Measurements from ENCODE around the gene TMEM126A.

TMEM126A gene

DNA sequence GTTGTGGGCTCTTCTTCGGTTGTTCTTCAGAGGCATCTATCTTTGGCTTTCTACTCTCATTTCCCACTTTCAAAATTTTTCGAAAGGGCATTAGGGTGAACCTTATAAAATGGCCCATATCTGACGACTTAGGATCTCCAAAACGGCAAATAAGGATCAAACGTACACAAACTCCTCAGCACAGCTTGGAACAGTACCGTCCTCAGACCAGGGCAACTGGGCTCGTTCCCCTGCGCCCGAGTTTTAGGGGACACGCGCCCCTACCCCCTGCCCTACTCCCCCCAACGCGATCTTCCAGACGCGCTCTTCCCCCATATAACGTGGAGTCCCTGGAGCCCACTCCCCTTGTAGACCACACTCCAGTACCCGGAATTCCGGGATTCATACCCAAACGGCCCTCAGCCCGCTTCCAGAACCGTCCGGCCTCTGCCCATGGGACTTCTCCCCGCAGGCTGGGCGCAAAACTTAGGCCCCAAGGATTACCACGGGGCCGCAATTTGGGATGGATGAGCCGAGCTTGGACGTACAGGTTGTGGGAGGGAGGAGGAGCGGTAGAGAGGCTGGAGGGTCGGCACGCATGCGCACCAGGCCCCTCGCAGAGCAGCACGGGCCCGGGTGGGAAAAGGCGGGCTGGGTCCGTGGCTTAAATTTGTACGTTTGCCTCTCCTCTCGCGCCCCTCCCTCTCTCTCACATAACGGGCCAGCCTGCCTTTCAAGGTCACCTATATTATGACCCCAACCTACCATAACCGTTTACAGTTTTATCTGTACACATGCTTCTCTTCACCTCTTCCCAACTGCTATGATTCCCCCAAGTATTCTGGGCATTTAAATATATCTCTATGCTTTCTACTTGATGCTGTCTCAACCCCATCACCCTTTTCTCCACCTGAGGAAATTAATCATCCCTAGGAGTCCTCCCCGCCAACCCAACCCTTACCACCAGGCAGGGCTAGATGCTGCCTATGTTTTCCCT is 34.9 kb downstream of the TMEM126A start:
- H3K4me3 ChIP-seq (ENCODE audit: low read depth, low read length), result peak overlapping the region; percentile 71
- DNase-seq (ENCODE audit: low read depth), result no peak
- TF ChIP-seq, protein P1, sequence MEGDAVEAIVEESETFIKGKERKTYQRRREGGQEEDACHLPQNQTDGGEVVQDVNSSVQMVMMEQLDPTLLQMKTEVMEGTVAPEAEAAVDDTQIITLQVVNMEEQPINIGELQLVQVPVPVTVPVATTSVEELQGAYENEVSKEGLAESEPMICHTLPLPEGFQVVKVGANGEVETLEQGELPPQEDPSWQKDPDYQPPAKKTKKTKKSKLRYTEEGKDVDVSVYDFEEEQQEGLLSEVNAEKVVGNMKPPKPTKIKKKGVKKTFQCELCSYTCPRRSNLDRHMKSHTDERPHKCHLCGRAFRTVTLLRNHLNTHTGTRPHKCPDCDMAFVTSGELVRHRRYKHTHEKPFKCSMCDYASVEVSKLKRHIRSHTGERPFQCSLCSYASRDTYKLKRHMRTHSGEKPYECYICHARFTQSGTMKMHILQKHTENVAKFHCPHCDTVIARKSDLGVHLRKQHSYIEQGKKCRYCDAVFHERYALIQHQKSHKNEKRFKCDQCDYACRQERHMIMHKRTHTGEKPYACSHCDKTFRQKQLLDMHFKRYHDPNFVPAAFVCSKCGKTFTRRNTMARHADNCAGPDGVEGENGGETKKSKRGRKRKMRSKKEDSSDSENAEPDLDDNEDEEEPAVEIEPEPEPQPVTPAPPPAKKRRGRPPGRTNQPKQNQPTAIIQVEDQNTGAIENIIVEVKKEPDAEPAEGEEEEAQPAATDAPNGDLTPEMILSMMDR (IDR thresholded peaks at IDR 0.05; ENCODE audit: low read depth, low read length, missing control alignments), result no peak

DNA sequence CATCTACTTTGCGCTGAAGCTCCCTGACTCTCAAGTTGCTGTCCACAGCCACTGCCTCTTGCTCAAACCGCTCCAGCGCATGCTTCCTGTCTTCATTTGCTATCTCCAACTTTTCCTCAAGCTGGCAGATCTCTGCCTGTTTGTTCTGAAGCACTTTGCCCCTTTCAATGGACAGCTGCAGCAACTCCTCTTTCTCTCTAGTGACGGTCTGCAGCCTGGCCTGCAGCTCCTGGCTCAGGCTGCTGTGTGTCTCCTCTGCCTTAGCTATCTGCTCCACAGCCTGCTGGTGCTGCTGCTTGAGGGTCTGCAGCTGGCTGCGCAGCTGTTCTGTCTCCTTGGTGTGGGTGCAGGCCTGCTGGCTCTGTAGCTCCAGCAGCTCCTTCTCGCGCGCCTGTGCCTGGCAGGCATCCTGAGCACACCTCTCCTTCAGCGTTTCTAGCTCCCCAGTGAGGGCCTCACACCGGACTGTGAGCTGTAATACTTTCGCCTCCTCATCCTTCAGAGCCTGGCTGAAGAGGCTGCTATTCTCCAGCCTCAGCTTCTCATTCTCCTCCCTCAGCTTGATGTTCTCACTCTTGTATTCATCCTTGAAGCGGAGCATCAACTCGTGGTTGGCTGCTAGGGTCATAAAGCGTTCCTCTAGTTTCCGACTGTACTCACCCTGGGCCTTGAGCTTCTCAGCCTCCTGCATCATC is 37.5 kb downstream of the TMEM126A start:
- no peak for DNase-seq (ENCODE audit: low read depth)
- H3K4me3 ChIP-seq (ENCODE audit: low read depth, low read length), result no peak overlapping the region
- TF ChIP-seq, protein P1 (IDR thresholded peaks at IDR 0.05; ENCODE audit: low read depth, low read length, missing control alignments), result no peak

DNA sequence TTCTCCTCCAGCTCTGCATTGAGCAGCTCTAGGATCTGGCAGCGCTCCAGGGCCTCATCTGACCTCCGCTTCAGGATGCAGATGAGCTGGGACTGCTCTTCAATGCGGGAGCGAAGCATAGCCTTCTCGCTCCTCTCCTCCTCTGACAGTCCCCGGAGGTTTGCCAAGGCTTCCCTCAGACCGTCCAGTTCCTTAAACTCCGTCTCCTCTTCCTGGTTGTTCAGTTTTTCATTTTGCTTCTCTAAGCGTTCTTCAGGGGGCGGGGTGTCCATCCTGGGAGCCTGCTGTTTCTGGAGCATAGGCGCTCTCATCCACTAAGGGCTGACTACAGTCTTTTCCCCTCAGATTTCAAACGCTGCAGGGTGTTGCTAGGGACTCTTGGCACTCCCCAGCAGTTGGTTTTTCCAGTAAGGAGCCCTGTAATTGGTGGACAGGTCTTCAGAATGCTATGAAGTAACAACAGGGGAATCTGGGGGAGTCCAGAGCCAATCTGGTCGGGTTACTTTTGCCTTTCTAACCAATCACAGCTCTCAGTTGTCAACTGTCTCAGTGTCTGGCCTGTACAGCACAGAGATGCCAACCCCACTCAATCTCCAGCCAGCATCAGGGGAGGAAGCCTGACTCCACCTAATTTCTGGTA is 38.2 kb downstream of the TMEM126A start, which contains the start of gene CCDC89:
CCDC89 (minus strand) TSS at position 376 of the 640 bp plus-strand sequence; CDS start at position 311, 65 bp downstream.
- H3K4me3 ChIP-seq (ENCODE audit: low read depth, low read length), result no peak within 1 kb of the TSS
- TF ChIP-seq, protein P1 (IDR thresholded peaks at IDR 0.05; ENCODE audit: low read depth, low read length, missing control alignments), result no peak
- DNase-seq (ENCODE audit: low read depth), result no peak

DNA sequence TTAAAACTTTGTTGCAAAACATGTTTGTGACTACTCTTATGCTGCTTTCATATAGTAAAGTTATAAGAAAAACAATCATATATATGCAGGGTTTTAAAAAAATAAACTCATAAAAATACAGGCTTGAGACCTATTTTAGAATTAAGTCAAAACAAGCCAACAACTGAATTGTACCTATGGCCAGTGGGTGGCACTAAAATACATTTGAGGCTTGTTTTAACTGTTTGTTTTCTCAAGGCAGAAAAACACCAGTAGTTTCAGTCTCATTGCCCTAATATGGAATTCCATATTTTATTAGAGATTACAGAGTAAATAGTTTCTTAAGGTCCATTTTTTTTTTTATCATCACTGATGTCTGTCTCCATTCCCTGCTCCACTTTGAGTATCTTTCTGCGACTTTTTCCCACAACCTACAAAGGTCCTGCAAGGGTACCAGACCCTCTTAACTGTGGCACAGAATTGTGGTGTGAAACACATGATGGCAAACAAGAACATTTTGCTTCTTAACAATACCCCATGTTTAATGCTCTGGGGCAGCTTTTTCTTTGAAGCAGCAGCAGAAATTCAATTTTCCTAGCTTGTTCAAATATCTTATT is 46.7 kb downstream of the TMEM126A start:
- TF ChIP-seq, protein P1 (IDR thresholded peaks at IDR 0.05; ENCODE audit: low read depth, low read length, missing control alignments), result peak; percentile 27
- H3K4me3 ChIP-seq (ENCODE audit: low read depth, low read length), result no peak overlapping the region
- DNase-seq (ENCODE audit: low read depth), result no peak

DNA sequence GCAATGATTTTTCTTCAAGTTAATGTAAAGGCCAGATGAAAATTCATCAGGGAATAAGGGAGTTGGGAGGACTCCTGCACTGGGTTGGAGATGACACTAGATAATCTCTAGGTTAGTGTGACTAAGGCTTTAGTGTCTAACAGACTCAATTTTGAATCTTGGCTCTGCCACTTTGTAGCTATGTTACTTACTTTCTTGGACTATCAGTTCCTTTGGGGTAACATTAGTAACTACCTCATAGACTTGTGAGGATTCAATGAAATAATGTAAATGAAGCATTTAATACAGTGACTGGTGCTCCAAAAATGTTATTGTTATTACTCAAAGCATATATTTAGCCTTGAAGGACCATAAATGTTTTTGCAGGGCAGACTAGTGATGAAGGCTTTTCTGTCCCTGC is 47.8 kb downstream of the TMEM126A start:
- no peak overlapping the region for H3K4me3 ChIP-seq (ENCODE audit: low read depth, low read length)
- TF ChIP-seq, protein P1 (IDR thresholded peaks at IDR 0.05; ENCODE audit: low read depth, low read length, missing control alignments), result no peak
- no peak for DNase-seq (ENCODE audit: low read depth)

DNA sequence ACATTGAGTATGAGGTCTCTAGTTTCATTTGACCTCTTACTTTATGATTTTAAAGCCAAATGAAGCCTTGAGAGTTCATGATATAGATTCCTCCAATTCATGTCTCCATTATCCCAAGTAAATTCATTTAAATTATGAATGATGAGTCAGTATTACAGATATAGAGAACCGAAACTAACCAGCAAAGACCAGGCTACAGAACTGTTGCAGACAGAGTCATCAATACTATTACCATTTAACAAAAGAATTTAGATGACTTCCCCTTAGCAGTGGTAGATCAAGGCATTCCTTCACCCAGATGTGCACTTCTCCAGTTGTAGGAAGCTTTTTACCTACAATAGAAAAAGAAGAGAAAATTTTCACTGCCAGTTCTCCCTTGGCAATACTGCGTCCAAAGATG is 50.0 kb downstream of the TMEM126A start:
- TF ChIP-seq, protein P1 (IDR thresholded peaks at IDR 0.05; ENCODE audit: low read depth, low read length, missing control alignments), result no peak
- no peak overlapping the region for H3K4me3 ChIP-seq (ENCODE audit: low read depth, low read length)
- no peak for DNase-seq (ENCODE audit: low read depth)
